HG02571 (cell line): ENCODE data around the gene TTC39A.
"Not testable (repeated sequence)": the region's sequence is repeated elsewhere in the genome, so short reads cannot be mapped to it uniquely, and the experiment has no call there.

ENCODE experiments used
- ATAC-seq: cut with Tn5 transposase; IDR thresholded peaks from one replicate; pipeline ENCODE4 v1.9.1; 2021; ENCODE audit warnings: mild to moderate bottlenecking, moderate library complexity; ENCODE audit not compliant: unreplicated experiment

Gene TTC39A

GRCh38 chr1:51340380-51340779, 10.0 kb upstream of the TTC39A start:
- no peak for ATAC-seq

GRCh38 chr1:51336711-51337110, 6.3 kb upstream of the TTC39A start:
- ATAC-seq, result no peak

- ATAC-seq, result no peak
Measured at GRCh38 chr1:51336004-51336403, 5.6 kb upstream of the TTC39A start.

- no peak for ATAC-seq
Measured at GRCh38 chr1:51331206-51332100, 1.1 kb upstream of the TTC39A start.

- no peak for ATAC-seq
Measured at GRCh38 chr1:51329443-51330325, 678 bp downstream of the TTC39A start.

- no peak for ATAC-seq
Measured at GRCh38 chr1:51328926-51329325, 1.4 kb downstream of the TTC39A start.

GRCh38 chr1:51328279-51328678, 2.1 kb downstream of the TTC39A start:
- ATAC-seq, result no peak

GRCh38 chr1:51327386-51327785, 3.0 kb downstream of the TTC39A start:
- no peak for ATAC-seq

- no peak for ATAC-seq
Measured at GRCh38 chr1:51326839-51327238, 3.5 kb downstream of the TTC39A start.

GRCh38 chr1:51325878-51326755, 4.2 kb downstream of the TTC39A start:
- no peak for ATAC-seq

GRCh38 chr1:51325391-51325790, 5.0 kb downstream of the TTC39A start:
- no peak for ATAC-seq

GRCh38 chr1:51325011-51325385, 5.4 kb downstream of the TTC39A start:
- ATAC-seq, result not testable (repeated sequence)

GRCh38 chr1:51324251-51325010, 5.9 kb downstream of the TTC39A start:
- ATAC-seq, result no peak

GRCh38 chr1:51323778-51324177, 6.6 kb downstream of the TTC39A start:
- no peak for ATAC-seq

GRCh38 chr1:51322417-51323101, 7.8 kb downstream of the TTC39A start:
- ATAC-seq, result no peak

GRCh38 chr1:51321924-51322280, 8.5 kb downstream of the TTC39A start:
- no peak for ATAC-seq

- no peak for ATAC-seq
Measured at GRCh38 chr1:51320967-51321923, 9.1 kb downstream of the TTC39A start.

- no peak for ATAC-seq
Measured at GRCh38 chr1:51317798-51318197, 12.6 kb downstream of the TTC39A start.

GRCh38 chr1:51316846-51317120, 13.6 kb downstream of the TTC39A start:
- ATAC-seq, result no peak
